Aorta (tissue), 5 donors: ENCODE results near the gene MEIS2. TPM values are rescaled to one million over a fixed set of nuclear protein-coding genes. Genes with fewer than 3 reads are reported as not detected.
A peak's percentile ranks its signal among the peaks of the same experiment; 100 is the strongest.

Experiments used
- ATAC-seq: fragments of 200-7000 bp; cut with Tn5 transposase; one replicate; pipeline ENCODE4 v1.9.1; 2022; ENCODE audit warnings: moderate library complexity; ENCODE audit not compliant: low FRiP score
- DNase-seq, 2 donors: peaks; one replicate each; pipeline ENCODE4 v3.0.0-alpha.2; 2020
- H3K27ac ChIP-seq, 2 donors: one replicate each; pipeline ENCODE4 v1.5.1; 2013; ENCODE audit warnings: low read length in 2 of 2, mild to moderate bottlenecking in 2 of 2, moderate library complexity in 2 of 2, control low read depth in 1 of 2, inconsistent platforms in 1 of 2, low read depth in 1 of 2
- H3K27me3 ChIP-seq, 2 donors: one replicate each; pipeline ENCODE4 v1.6.1; 2013; ENCODE audit warnings: control low read depth in 1 of 2, low read length in 1 of 2, mild to moderate bottlenecking in 1 of 2, moderate library complexity in 1 of 2; ENCODE audit not compliant: insufficient read depth in 2 of 2, control insufficient read depth in 1 of 2
- H3K36me3 ChIP-seq, 2 donors: one replicate each; pipeline ENCODE4 v1.6.1; 2013; ENCODE audit warnings: control low read depth in 1 of 2, low read length in 1 of 2, mild to moderate bottlenecking in 1 of 2; ENCODE audit not compliant: insufficient read depth in 2 of 2, control insufficient read depth in 1 of 2
- H3K4me1 ChIP-seq, 2 donors: one replicate each; pipeline ENCODE4 v1.6.1; 2013; ENCODE audit warnings: low read length in 2 of 2, control low read depth in 1 of 2, mild to moderate bottlenecking in 1 of 2, moderate library complexity in 1 of 2; ENCODE audit not compliant: insufficient read depth in 2 of 2, control insufficient read depth in 1 of 2
- H3K4me3 ChIP-seq, 2 donors: one replicate each; pipeline ENCODE4 v1.5.1; 2013; ENCODE audit warnings: low read length in 2 of 2, control low read depth in 1 of 2, mild to moderate bottlenecking in 1 of 2
- H3K9me3 ChIP-seq: one replicate; pipeline ENCODE4 v1.6.1; 2013; ENCODE audit warnings: mild to moderate bottlenecking, low read length; ENCODE audit not compliant: control insufficient read depth
- WGBS, 2 donors: extraction: QIAGEN DNeasy Blood & Tissue Kit; methylation state at CpG; one replicate each; pipeline ENCODE4 v1.1.7; 2013; 5-methylcytosine and 5-hydroxymethylcytosine counted together
- intact Hi-C, 2 donors: fragments of 100-400 bp; cut with DNase I; formaldehyde crosslinking; loops; one replicate each; pipeline versions ENCODE4 v1.14.2 to v1.15.0; 2022
- polyA plus RNA-seq, 2 donors: library from polyadenylated mRNA; stranded (reverse); fragments of 200-250 nt; gene quantifications; one replicate each; pipeline ENCODE4 v1.2.3, GENCODE V29; 2013
- total RNA-seq, 2 donors: library from RNA; stranded (reverse); fragmentation: NEBNext Ultra II Directional; extraction: Animal tissue kit (Norgen Biotek cat#: 25700); gene quantifications; one replicate each; pipeline ENCODE4 v1.2.1, GENCODE V29; 2021
- donor health status: healthy with polysubstance abuse.
- donor health status: Bipolar disorder and iron deficiency.
- donor health status: DM: no; HTN: no; CAD: no.
- donor health status: DM: no; HTN: no; CAD: no.
- donor health status: DM: yes; HTN: yes; CAD: no.

MEIS2 gene
- total and polyA plus RNA-seq, 4 donors = 20.7 to 58.7 (median 25.9) TPM

DNA sequence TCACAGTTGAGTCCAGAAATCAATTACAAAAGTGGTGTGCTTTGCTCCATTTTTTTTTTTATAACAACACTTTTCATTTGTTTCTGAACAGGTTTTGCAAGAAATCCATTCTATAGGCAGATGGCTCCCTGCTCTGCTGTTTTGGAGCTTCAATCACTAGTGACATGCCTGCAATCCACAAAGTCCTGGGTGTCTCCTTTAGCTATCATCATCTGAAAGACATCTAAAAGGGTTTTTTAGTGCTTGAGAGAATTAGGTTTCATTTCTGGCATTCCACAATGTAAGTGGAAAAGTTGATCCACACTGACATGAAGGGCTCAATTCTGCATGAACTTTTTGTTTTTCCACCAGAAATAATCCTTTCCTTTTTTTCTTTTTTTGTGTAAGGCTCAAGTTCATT, 24.0 kb upstream of the MEIS2 start:
- ATAC-seq (no peak), DNase-seq (no peak)
- Histone ChIP-seq H3K27me3 (no peaks in the 10 kb centered on the region), H3K27ac (no peak overlapping the region), H3K4me1 (no peaks in the 10 kb centered on the region), H3K36me3 (no peaks in the 10 kb centered on the region), H3K4me3 (no peak overlapping the region), H3K9me3 (no peaks in the 10 kb centered on the region)
- intact Hi-C loops = no loop called here

DNA sequence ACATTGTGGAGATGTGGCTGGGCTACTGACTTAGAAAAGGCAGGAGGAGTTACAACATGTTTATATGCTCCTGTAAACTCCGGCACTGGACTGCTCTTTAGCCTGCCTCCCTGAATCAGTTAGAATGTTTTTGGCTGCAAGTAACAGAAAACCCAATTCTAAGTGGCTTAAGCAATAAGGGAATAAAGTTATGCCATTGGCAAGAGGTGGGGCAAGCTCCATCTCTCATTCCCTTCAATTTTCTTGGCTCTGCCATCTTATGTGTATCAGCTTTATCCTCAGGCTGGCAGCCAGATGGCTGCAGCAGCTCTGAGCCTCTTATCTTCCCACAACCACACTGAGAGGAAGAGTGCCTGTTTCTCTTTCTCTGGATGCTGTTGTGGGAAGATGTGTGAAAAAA, 22.4 kb upstream of the MEIS2 start:
- 83 to 85% methylated on average over 1 of the region's 1 CpG for WGBS, 2 donors
- Histone ChIP-seq H3K36me3 (no peaks in the 10 kb centered on the region), H3K4me1 (no peaks in the 10 kb centered on the region), H3K27me3 (no peaks in the 10 kb centered on the region), H3K9me3 (no peaks in the 10 kb centered on the region), H3K27ac (no peak overlapping the region), H3K4me3 (no peak overlapping the region)
- intact Hi-C loops = no loop called here
- DNase-seq (no peak), ATAC-seq (no peak)

- H3K9me3 ChIP-seq = no peaks in the 10 kb centered on the region
- no peaks in the 10 kb centered on the region for H3K4me1 ChIP-seq
- WGBS, 2 donors = 96% methylated on average over 1 of the region's 1 CpG
- H3K4me3 ChIP-seq = no peak overlapping the region
- DNase-seq = no peak
- intact Hi-C loops = no loop called here
- no peaks in the 10 kb centered on the region for H3K36me3 ChIP-seq
- no peak overlapping the region for H3K27ac ChIP-seq
- ATAC-seq = no peak
- no peaks in the 10 kb centered on the region for H3K27me3 ChIP-seq
Measured at GRCh38 chr15:37121492-37121891, 21.1 kb upstream of the MEIS2 start.

DNA sequence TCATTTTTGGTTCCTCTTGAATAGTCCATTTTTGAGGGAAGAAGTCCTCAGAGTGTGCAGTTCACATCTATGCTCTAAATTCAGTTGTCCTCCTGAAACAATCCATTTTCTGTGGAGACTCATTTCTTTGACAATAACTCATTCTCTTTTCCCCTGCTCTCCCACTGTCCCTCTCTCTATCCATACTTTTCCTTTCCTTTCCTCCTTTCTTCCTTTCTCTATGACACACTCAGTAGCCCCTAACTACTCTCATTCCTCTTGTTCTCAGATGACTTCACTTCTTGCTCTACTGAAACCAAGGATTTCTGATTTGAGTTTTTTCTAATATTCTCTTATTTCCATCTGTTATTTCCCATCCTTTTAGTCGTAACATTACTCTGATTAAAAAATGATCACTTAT, 16.7 kb upstream of the MEIS2 start:
- no peak overlapping the region for H3K4me3 ChIP-seq
- intact Hi-C loops = no loop called here
- DNase-seq (no peak), ATAC-seq (no peak)
- WGBS, 2 donors = 93 to 97% methylated on average over 1 of the region's 1 CpG
- no peaks in the 10 kb centered on the region for H3K4me1 ChIP-seq
- no peaks in the 10 kb centered on the region for H3K36me3 ChIP-seq
- no peaks in the 10 kb centered on the region for H3K27me3 ChIP-seq
- no peak overlapping the region for H3K27ac ChIP-seq
- H3K9me3 ChIP-seq = no peaks in the 10 kb centered on the region

GRCh38 chr15:37115538-37115937, 15.2 kb upstream of the MEIS2 start:
- WGBS, 2 donors = 96% methylated on average over 3 of the region's 3 CpGs
- Histone ChIP-seq H3K27ac (no peak overlapping the region), H3K36me3 (no peaks in the 10 kb centered on the region), H3K9me3 (no peaks in the 10 kb centered on the region), H3K4me3 (no peak overlapping the region), H3K27me3 (no peaks in the 10 kb centered on the region), H3K4me1 (no peaks in the 10 kb centered on the region)
- intact Hi-C loops = no loop called here
- DNase-seq (no peak), ATAC-seq (no peak)

- Histone ChIP-seq H3K27me3 (no peaks in the 10 kb centered on the region), H3K27ac (no peak overlapping the region), H3K4me3 (no peak overlapping the region), H3K36me3 (no peaks in the 10 kb centered on the region), H3K9me3 (no peaks in the 10 kb centered on the region), H3K4me1 (no peaks in the 10 kb centered on the region)
- ATAC-seq (no peak), DNase-seq (no peak)
- WGBS, 2 donors = 95 to 97% methylated on average over 5 of the region's 5 CpGs
- intact Hi-C loops = loop anchor here in 1 of 2 donors (5.0 kb wide), 1 partner anchor 236 kb away; no protein-coding TSS in a partner anchor
Measured at GRCh38 chr15:37112971-37113670, 12.8 kb upstream of the MEIS2 start.

DNA sequence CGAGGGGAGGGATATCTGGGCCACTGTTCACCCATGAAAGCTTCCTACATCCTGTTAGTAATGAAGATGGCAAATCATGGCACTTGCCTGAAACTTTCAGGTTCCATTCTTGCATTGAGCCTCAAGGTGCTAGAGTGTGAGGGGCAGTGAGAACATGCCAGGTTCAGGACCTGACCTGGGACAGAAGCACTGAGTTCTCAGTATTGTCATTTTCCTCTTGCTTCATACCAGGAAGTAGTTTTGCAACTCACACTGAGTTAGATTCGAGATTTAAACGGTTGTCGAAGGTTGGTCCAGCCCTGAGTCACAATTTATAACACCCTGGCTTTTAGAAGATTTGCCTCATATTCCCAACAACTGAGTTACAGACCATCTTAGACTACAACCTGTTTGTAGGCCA, 11.8 kb upstream of the MEIS2 start:
- H3K36me3 ChIP-seq = no peaks in the 10 kb centered on the region
- H3K9me3 ChIP-seq = no peaks in the 10 kb centered on the region
- DNase-seq = no peak
- ATAC-seq = peak; percentile 5
- H3K27me3 ChIP-seq = no peaks in the 10 kb centered on the region
- no peak overlapping the region for H3K4me3 ChIP-seq
- 86 to 88% methylated on average over 4 of the region's 4 CpGs for WGBS, 2 donors
- intact Hi-C loops = loop anchor here in 1 of 2 donors (5.0 kb wide), 1 partner anchor 235 kb away; no protein-coding TSS in a partner anchor
- no peaks in the 10 kb centered on the region for H3K4me1 ChIP-seq
- no peak overlapping the region for H3K27ac ChIP-seq

DNA sequence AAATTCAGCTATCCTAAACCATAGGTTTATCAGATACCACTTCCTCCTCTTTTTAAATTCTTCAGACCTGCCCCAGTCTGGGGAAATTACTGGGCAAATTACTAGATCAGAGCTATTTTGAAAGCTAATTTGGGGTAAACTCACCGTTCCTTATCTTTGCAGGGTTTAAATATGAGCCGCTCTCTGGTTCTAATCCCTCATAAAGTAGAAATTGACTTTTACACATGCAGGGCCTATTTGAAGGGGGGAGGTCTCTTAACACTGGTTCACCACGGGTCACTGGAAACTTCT, 11.0 kb upstream of the MEIS2 start:
- no peaks in the 10 kb centered on the region for H3K9me3 ChIP-seq
- 87% methylated on average over 3 of the region's 3 CpGs for WGBS, 2 donors
- no peaks in the 10 kb centered on the region for H3K36me3 ChIP-seq
- intact Hi-C loops = loop anchor here in 1 of 2 donors (5.0 kb wide), 1 partner anchor 234 kb away; no protein-coding TSS in a partner anchor
- ATAC-seq = no peak
- DNase-seq = no peak
- no peak overlapping the region for H3K27ac ChIP-seq
- H3K4me1 ChIP-seq = no peaks in the 10 kb centered on the region
- H3K4me3 ChIP-seq = peak overlapping the region in 1 of 2 donors; percentile 50
- H3K27me3 ChIP-seq = no peaks in the 10 kb centered on the region

DNA sequence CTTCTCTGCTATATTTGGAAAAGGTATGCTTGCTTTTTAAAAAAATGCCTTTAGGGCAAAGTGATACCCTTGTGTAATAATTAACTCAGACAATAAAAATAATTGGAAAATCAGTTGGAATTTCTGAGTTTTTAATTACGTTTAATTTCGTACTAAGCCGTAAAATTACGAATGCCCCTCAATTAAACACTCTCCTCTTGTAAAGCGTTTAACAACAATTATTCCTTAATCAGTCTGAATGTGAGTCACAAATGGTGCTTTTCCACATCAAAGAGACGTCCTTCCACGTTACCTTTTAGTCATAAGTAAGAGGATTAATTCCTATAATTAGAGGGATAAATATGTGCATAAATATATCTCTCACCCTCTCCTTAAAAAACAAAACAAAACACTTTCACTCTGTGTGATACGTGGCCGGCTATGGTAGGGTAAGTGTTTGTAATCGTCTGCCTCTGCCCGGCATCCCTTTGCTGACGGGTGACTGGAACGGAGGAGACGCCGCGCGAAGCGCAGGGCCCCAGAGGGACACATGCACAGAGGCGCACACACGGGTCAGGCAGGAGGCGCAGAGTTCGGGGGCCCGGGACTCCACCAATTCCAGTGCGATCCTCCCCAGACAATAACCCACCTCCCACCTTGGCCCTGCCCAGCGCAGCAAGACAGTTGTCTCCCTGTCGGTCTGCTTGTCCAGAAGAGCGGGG, 9.7 kb upstream of the MEIS2 start:
- 73 to 84% methylated on average over 27 of the region's 27 CpGs for WGBS, 2 donors
- ATAC-seq = peak; percentile 34
- Histone ChIP-seq H3K27me3 (no peaks in the 10 kb centered on the region), H3K27ac (no peak overlapping the region), H3K4me3 (peak overlapping the region in 1 of 2 donors; percentile 50), H3K36me3 (no peaks in the 10 kb centered on the region), H3K4me1 (no peaks in the 10 kb centered on the region), H3K9me3 (no peaks in the 10 kb centered on the region)
- DNase-seq = no peak
- intact Hi-C loops = loop anchor here in 1 of 2 donors (5.0 to 10.0 kb wide), 2 partner anchors 95 to 233 kb away; no protein-coding TSS in a partner anchor
